Osteoblast (primary cell): ENCODE results near the gene LRP1B. TPM values are rescaled to one million over a fixed set of nuclear protein-coding genes. Genes with fewer than 3 reads are reported as not detected.

Source experiments
- DNase-seq: peaks from one replicate; pipeline ENCODE4 v3.0.0; 2011; ENCODE audit warnings: low spot score, mixed read lengths; ENCODE audit not compliant: insufficient read length; ENCODE audit errors: missing footprints
- H2AFZ ChIP-seq: 2 replicates; pipeline ENCODE4 v1.6.0; 2011; ENCODE audit warnings: mild to moderate bottlenecking, low read length
- H3K27ac ChIP-seq: 2 replicates; pipeline ENCODE4 v1.5.1; 2011; ENCODE audit warnings: mild to moderate bottlenecking, low read depth, low read length, moderate library complexity
- H3K27me3 ChIP-seq: 2 replicates; pipeline ENCODE4 v1.6.0; 2012; ENCODE audit warnings: mild to moderate bottlenecking, control low read depth, inconsistent platforms, low read length, moderate library complexity; ENCODE audit not compliant: insufficient read depth
- H3K36me3 ChIP-seq: 2 replicates; pipeline ENCODE4 v1.5.1; 2011; ENCODE audit warnings: mild to moderate bottlenecking, low read length, control low read depth, moderate library complexity; ENCODE audit not compliant: insufficient read depth
- H3K4me1 ChIP-seq: 2 replicates; pipeline ENCODE4 v1.5.1; 2011; ENCODE audit warnings: mild to moderate bottlenecking, low read length, control low read depth, moderate library complexity; ENCODE audit not compliant: insufficient read depth
- H3K4me2 ChIP-seq: 2 replicates; pipeline ENCODE4 v1.6.0; 2011; ENCODE audit warnings: mild to moderate bottlenecking, low read length; ENCODE audit not compliant: insufficient read depth
- H3K4me3 ChIP-seq: fragments of 200-600 bp; sonication (generic); 3 replicates; pipeline ENCODE4 v1.5.1; 2012; ENCODE audit warnings: mild to moderate bottlenecking, low read length, inconsistent platforms; ENCODE audit not compliant: insufficient read depth
- H3K79me2 ChIP-seq: 2 replicates; pipeline ENCODE4 v1.6.0; 2012; ENCODE audit warnings: mild to moderate bottlenecking, low read length, control low read depth, inconsistent platforms; ENCODE audit not compliant: insufficient read depth
- H3K9me3 ChIP-seq: 2 replicates; pipeline ENCODE4 v1.5.1; 2011; ENCODE audit warnings: low read depth, low read length, control low read depth
- H4K20me1 ChIP-seq: 2 replicates; pipeline ENCODE4 v1.6.0; 2012; ENCODE audit warnings: mild to moderate bottlenecking, low read length, control low read depth; ENCODE audit not compliant: insufficient read depth
- CTCF ChIP-seq: IDR thresholded peaks from 2 replicates; pipeline ENCODE4 v1.5.1; 2011; ENCODE audit warnings: mild to moderate bottlenecking, low read depth, low read length, moderate library complexity; ENCODE audit errors: extremely low read depth
- total RNA-seq: library from RNA; depleted of rRNA; stranded (reverse); fragments of >200 nt; gene quantifications from 2 replicates; pipeline ENCODE4 v1.2.3, GENCODE V29; 2012

The LRP1B gene
- total RNA-seq, 1 donor, result not detected

- H4K20me1 ChIP-seq, result no peaks in the 10 kb centered on the region
- DNase-seq, result no peak
- H3K27ac ChIP-seq, result no peak overlapping the region
- H3K9me3 ChIP-seq, result no peaks in the 10 kb centered on the region
- H3K4me1 ChIP-seq, result no peaks in the 10 kb centered on the region
- no peaks in the 10 kb centered on the region for H3K79me2 ChIP-seq
- H3K4me2 ChIP-seq, result no peak overlapping the region
- H3K36me3 ChIP-seq, result no peaks in the 10 kb centered on the region
- no peak for TF ChIP-seq CTCF
- H2AFZ ChIP-seq, result no peak overlapping the region
- H3K27me3 ChIP-seq, result no peaks in the 10 kb centered on the region
- H3K4me3 ChIP-seq, result no peak overlapping the region
Measured at GRCh38 chr2:142037744-142038143, 93.1 kb downstream of the LRP1B start.

GRCh38 chr2:142037066-142037465 is 93.8 kb downstream of the LRP1B start:
- Histone ChIP-seq H3K27ac (no peak overlapping the region), H3K4me3 (no peak overlapping the region), H3K27me3 (no peaks in the 10 kb centered on the region), H3K79me2 (no peaks in the 10 kb centered on the region), H3K4me2 (no peak overlapping the region), H3K9me3 (no peaks in the 10 kb centered on the region), H3K36me3 (no peaks in the 10 kb centered on the region), H4K20me1 (no peaks in the 10 kb centered on the region), H2AFZ (no peak overlapping the region), H3K4me1 (no peaks in the 10 kb centered on the region)
- TF ChIP-seq CTCF, result no peak
- no peak for DNase-seq

GRCh38 chr2:142033393-142033792 is 97.4 kb downstream of the LRP1B start:
- Histone ChIP-seq H3K27ac (no peak overlapping the region), H2AFZ (no peak overlapping the region), H3K79me2 (no peaks in the 10 kb centered on the region), H3K4me1 (no peaks in the 10 kb centered on the region), H3K36me3 (no peaks in the 10 kb centered on the region), H3K9me3 (no peaks in the 10 kb centered on the region), H3K4me3 (no peak overlapping the region), H3K27me3 (no peaks in the 10 kb centered on the region), H3K4me2 (no peak overlapping the region), H4K20me1 (no peaks in the 10 kb centered on the region)
- TF ChIP-seq CTCF, result no peak
- no peak for DNase-seq

- Histone ChIP-seq H4K20me1 (no peaks in the 10 kb centered on the region), H3K79me2 (no peaks in the 10 kb centered on the region), H3K27ac (no peak overlapping the region), H3K4me1 (no peaks in the 10 kb centered on the region), H3K4me2 (no peak overlapping the region), H3K4me3 (no peak overlapping the region), H2AFZ (no peak overlapping the region), H3K9me3 (no peaks in the 10 kb centered on the region), H3K36me3 (no peaks in the 10 kb centered on the region), H3K27me3 (no peaks in the 10 kb centered on the region)
- DNase-seq, result no peak
- TF ChIP-seq CTCF, result no peak
Measured at GRCh38 chr2:142031656-142032055, 99.2 kb downstream of the LRP1B start.
